ENCODE measurements around the gene CHTF18.

- TF ChIP-seq CTCF (optimal IDR thresholded peaks at IDR 0.05 in 1 of 3, IDR thresholded peaks at IDR 0.05 in 1 of 3, conservative IDR thresholded peaks at IDR 0.05 in 1 of 3; ENCODE audit: extremely low read depth in 1 of 3, insufficient read depth in 2 of 3, low read length in 3 of 3): no peak
- no peak for TF ChIP-seq EZH2 (IDR thresholded peaks at IDR 0.05; ENCODE audit: low read length)
These were observed 27.4 kb downstream of the CHTF18 start for GRCh38 chr16:815861-816260.

Measured in keratinocyte (primary cell).